SK-N-SH (cell line): ENCODE measurements around the gene MYORG.

Source experiments
- EP300 ChIP-seq, 2 experiments: IDR thresholded peaks; 2 replicates each; pipeline versions ENCODE4 v1.4.0 to v1.6.1; 2012; ENCODE audit warnings: borderline replicate concordance in 1 of 2, low read depth in 1 of 2, low read length in 1 of 2
- EZH2phosphoT487 ChIP-seq: fragments of 200-600 bp; sonication (generic); IDR thresholded peaks from 2 replicates; pipeline ENCODE4 v1.6.1; 2017; ENCODE audit warnings: low read depth, mixed run types, mild to moderate bottlenecking, antibody characterized with exemption, moderate library complexity, borderline replicate concordance
- GATA2 ChIP-seq: sonication (generic); formaldehyde crosslinking; IDR thresholded peaks from 2 replicates; pipeline ENCODE4 v1.5.0; 2020; ENCODE audit warnings: mild to moderate bottlenecking, missing genetic modification reagents
- RAD21 ChIP-seq: IDR thresholded peaks from 2 replicates; pipeline ENCODE4 v1.6.1; 2012; ENCODE audit warnings: mild to moderate bottlenecking, low read length
- RXRA ChIP-seq: IDR thresholded peaks from 2 replicates; pipeline ENCODE4 v1.4.0; 2012; ENCODE audit warnings: low read depth, mild to moderate bottlenecking, borderline replicate concordance
- SMC3 ChIP-seq: IDR thresholded peaks from 2 replicates; pipeline ENCODE4 v1.6.1; 2012; ENCODE audit warnings: low read depth, low read length, improper control_type of control experiment
- TF ChIP-seq, protein P1 (sequence below): fragments of 200-600 bp; sonication (generic); IDR thresholded peaks from 2 replicates; pipeline ENCODE4 v1.6.1; 2017; ENCODE audit warnings: antibody characterized with exemption, mild to moderate bottlenecking, moderate library complexity

DNA sequence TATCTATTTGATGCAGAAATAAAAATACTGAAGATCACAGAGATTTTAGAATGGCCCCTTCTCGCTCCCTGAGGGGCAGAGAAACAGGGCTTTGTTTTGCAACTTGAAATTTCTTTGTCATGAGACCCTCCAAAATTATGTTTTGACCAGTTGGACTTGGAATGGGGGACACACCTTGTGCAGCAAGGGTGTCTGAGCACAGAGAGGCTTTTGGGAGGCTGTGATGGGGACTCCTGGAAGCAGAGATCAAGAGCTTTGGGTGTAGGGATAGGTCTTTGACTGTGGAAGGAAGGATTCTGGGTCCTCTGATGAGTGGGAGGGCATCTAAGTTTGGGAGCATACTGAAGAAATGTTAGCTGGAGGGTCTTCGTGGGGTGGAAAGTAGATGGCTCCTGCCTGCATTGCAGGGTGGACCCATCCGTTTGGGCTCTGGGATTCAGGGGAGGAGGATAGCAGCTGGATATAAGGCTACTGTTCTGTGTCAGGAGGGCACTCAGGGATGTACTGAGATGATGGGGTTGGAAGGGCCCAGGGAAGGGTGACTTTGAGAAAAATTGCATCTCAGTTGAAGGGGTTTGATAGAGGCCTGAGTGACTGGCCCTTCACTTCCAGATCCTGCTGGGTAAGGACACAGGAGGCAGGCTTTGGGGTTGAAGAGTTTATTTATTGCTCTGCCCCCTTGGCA is 1.8 kb upstream of the MYORG start:
- TF ChIP-seq RAD21 (no peak), GATA2 (no peak), EP300 (IDR thresholded peaks at IDR 0.05; ENCODE audit: borderline replicate concordance in 1 of 2, low read depth in 1 of 2, low read length in 1 of 2) (no peak), SMC3 (no peak), EZH2phosphoT487 (no peak), RXRA (no peak)
- TF ChIP-seq, protein P1, sequence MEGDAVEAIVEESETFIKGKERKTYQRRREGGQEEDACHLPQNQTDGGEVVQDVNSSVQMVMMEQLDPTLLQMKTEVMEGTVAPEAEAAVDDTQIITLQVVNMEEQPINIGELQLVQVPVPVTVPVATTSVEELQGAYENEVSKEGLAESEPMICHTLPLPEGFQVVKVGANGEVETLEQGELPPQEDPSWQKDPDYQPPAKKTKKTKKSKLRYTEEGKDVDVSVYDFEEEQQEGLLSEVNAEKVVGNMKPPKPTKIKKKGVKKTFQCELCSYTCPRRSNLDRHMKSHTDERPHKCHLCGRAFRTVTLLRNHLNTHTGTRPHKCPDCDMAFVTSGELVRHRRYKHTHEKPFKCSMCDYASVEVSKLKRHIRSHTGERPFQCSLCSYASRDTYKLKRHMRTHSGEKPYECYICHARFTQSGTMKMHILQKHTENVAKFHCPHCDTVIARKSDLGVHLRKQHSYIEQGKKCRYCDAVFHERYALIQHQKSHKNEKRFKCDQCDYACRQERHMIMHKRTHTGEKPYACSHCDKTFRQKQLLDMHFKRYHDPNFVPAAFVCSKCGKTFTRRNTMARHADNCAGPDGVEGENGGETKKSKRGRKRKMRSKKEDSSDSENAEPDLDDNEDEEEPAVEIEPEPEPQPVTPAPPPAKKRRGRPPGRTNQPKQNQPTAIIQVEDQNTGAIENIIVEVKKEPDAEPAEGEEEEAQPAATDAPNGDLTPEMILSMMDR: no peak
